IMR-90 (cell line): ENCODE results near the gene PPP1R14B. TPM values are rescaled to one million over a fixed set of nuclear protein-coding genes. Genes with fewer than 3 reads are reported as not detected.

Experiments used
- ATAC-seq: fragments of 200-7000 bp; cut with Tn5 transposase; 2 replicates; pipeline ENCODE4 v1.9.1; 2020; ENCODE audit warnings: low read depth, mild to moderate bottlenecking, moderate library complexity
- BruUV-seq: library from RNA; stranded (reverse); fragments of 400-500 nt; replicated peaks from 2 replicates; lab custom pipeline; 2021; lab: Mats Ljungman, UMichigan
- CTCF ChIA-PET: fragments of 300-600 bp; formaldehyde crosslinking; extraction: SDS; loops from one replicate; lab custom pipeline; 2021; ENCODE audit warnings: antibody characterized with exemption; lab: Yijun Ruan, JAX
- POLR2A ChIA-PET: fragments of 300-600 bp; sonication (Branson Sonifier 250); formaldehyde crosslinking; loops from one replicate; lab custom pipeline; 2022; ENCODE audit warnings: antibody characterized with exemption; ENCODE audit not compliant: unreplicated experiment; lab: Charles Lee
- DNase-seq: peaks from one replicate; pipeline ENCODE4 v3.0.0; 2013
- H2AFZ ChIP-seq: replicated peaks from 2 replicates; pipeline ENCODE3; 2013; ENCODE audit warnings: low read length, mild to moderate bottlenecking; ENCODE audit not compliant: poor library complexity
- H2AK5ac ChIP-seq: 2 replicates; pipeline ENCODE4 v1.6.1; 2013; ENCODE audit warnings: low read depth, low read length, inconsistent platforms
- H2AK9ac ChIP-seq: replicated peaks from 2 replicates; pipeline ENCODE3; 2013; ENCODE audit warnings: mild to moderate bottlenecking, low read depth, low read length, moderate library complexity; ENCODE audit not compliant: poor library complexity
- H2BK120ac ChIP-seq: 2 replicates; pipeline ENCODE4 v1.6.1; 2013; ENCODE audit warnings: low read depth, low read length, inconsistent platforms
- H2BK15ac ChIP-seq: 3 replicates; pipeline ENCODE4 v1.6.1; 2013; ENCODE audit warnings: low read depth, low read length, inconsistent platforms
- H2BK20ac ChIP-seq: 2 replicates; pipeline ENCODE4 v1.6.1; 2013; ENCODE audit warnings: low read depth, mild to moderate bottlenecking, inconsistent platforms, low read length, moderate library complexity
- H2BK5ac ChIP-seq: 2 replicates; pipeline ENCODE4 v1.6.1; 2013; ENCODE audit warnings: mild to moderate bottlenecking, low read depth, low read length, inconsistent platforms; ENCODE audit not compliant: poor library complexity, severe bottlenecking
- H3K14ac ChIP-seq: replicated peaks from 2 replicates; pipeline ENCODE4 v1.6.1; 2013; ENCODE audit warnings: low read depth, low read length, inconsistent platforms
- H3K18ac ChIP-seq: 2 replicates; pipeline ENCODE4 v1.6.1; 2013; ENCODE audit warnings: low read depth, low read length, control low read depth
- H3K23ac ChIP-seq: 2 replicates; pipeline ENCODE4 v1.6.1; 2013; ENCODE audit warnings: low read depth, low read length, inconsistent platforms
- H3K27ac ChIP-seq: 2 replicates; pipeline ENCODE4 v1.5.1; 2013; ENCODE audit warnings: mild to moderate bottlenecking, control low read depth, low read length; ENCODE audit not compliant: insufficient read depth
- H3K27me3 ChIP-seq: 2 replicates; pipeline ENCODE4 v1.6.1; 2013; ENCODE audit warnings: low read length; ENCODE audit not compliant: control insufficient read depth, insufficient read depth
- H3K36me3 ChIP-seq: 2 replicates; pipeline ENCODE4 v1.6.1; 2013; ENCODE audit warnings: low read length, mixed read lengths; ENCODE audit not compliant: control insufficient read depth, insufficient read depth
- H3K4ac ChIP-seq: 2 replicates; pipeline ENCODE4 v1.6.1; 2013; ENCODE audit warnings: low read depth, low read length, inconsistent platforms
- H3K4me1 ChIP-seq: 2 replicates; pipeline ENCODE4 v1.6.1; 2013; ENCODE audit warnings: low read length, mixed read lengths; ENCODE audit not compliant: control insufficient read depth, insufficient read depth
- H3K4me2 ChIP-seq: 2 replicates; pipeline ENCODE4 v1.6.1; 2013; ENCODE audit warnings: low read depth, mild to moderate bottlenecking, control low read depth, low read length, moderate library complexity
- H3K4me3 ChIP-seq: 2 replicates; pipeline ENCODE4 v1.5.1; 2013; ENCODE audit warnings: low read depth, mild to moderate bottlenecking, control low read depth, low read length, moderate library complexity; ENCODE audit not compliant: insufficient read depth
- H3K56ac ChIP-seq: 2 replicates; pipeline ENCODE4 v1.6.1; 2013; ENCODE audit warnings: low read length, inconsistent platforms; ENCODE audit not compliant: insufficient read depth; ENCODE audit errors: extremely low read depth
- H3K79me1 ChIP-seq, 2 experiments: 2 replicates each; pipeline ENCODE4 v1.6.1; 2013; ENCODE audit warnings: low read length in 2 of 2, inconsistent platforms in 1 of 2, low read depth in 1 of 2
- H3K9ac ChIP-seq: 2 replicates; pipeline ENCODE4 v1.6.1; 2013; ENCODE audit warnings: low read depth, low read length, control low read depth
- H3K9me1 ChIP-seq: 2 replicates; pipeline ENCODE4 v1.6.1; 2013; ENCODE audit warnings: low read length, inconsistent platforms; ENCODE audit not compliant: insufficient read depth
- H3K9me3 ChIP-seq: 2 replicates; pipeline ENCODE4 v1.6.1; 2013; ENCODE audit warnings: low read length; ENCODE audit not compliant: control insufficient read depth, insufficient read depth
- H4K20me1 ChIP-seq: 2 replicates; pipeline ENCODE4 v1.6.1; 2013; ENCODE audit warnings: low read length, inconsistent platforms; ENCODE audit not compliant: insufficient read depth
- H4K5ac ChIP-seq: 2 replicates; pipeline ENCODE4 v1.6.1; 2013; ENCODE audit warnings: mild to moderate bottlenecking, low read depth, low read length, control low read depth
- H4K8ac ChIP-seq, 2 experiments: 2 replicates each; pipeline ENCODE4 v1.6.1; 2013; ENCODE audit warnings: low read depth in 2 of 2, low read length in 2 of 2, control low read depth in 1 of 2, inconsistent platforms in 1 of 2
- H4K91ac ChIP-seq: 2 replicates; pipeline ENCODE4 v1.6.1; 2013; ENCODE audit warnings: low read depth, low read length, inconsistent platforms; ENCODE audit not compliant: insufficient read depth
- BHLHE40 ChIP-seq: fragments of 150-350 bp; IDR thresholded peaks from 2 replicates; pipeline ENCODE4 v1.6.1; 2016; ENCODE audit warnings: mild to moderate bottlenecking, low read depth, low read length
- CEBPB ChIP-seq: IDR thresholded peaks from 2 replicates; pipeline ENCODE4 v1.6.1; 2012; ENCODE audit warnings: low read depth, low read length, improper control_type of control experiment
- RAD21 ChIP-seq: IDR thresholded peaks from 2 replicates; pipeline ENCODE4 v1.6.1; 2012; ENCODE audit warnings: low read length, improper control_type of control experiment
- WGBS, 2 experiments: methylation state at CpG; one replicate each; pipeline versions ENCODE4 v1.1.5 to v1.1.7; 2013; ENCODE audit warnings: missing lambda C conversion rate in 2 of 2; ENCODE audit not compliant: insufficient read length in 1 of 2; ENCODE audit errors: extremely low coverage in 2 of 2; 5-methylcytosine and 5-hydroxymethylcytosine counted together
- dilution Hi-C: fragments of 300-500 bp; cut with HindIII; formaldehyde crosslinking; loops from one replicate; pipeline ENCODE4 v1.14.3; 2018; ENCODE audit warnings: low sequenced_read_pairs; ENCODE audit not compliant: unreplicated experiment
- in situ Hi-C: fragments of 300-500 bp; cut with MboI; formaldehyde crosslinking; loops from 3 replicates; pipeline ENCODE4 v1.14.3; 2019; ENCODE audit warnings: low sequenced_read_pairs, inconsistent platforms, mixed read lengths
- intact Hi-C: fragments of 100-400 bp; cut with micrococcal nuclease; formaldehyde crosslinking; loops from 2 replicates; pipeline ENCODE4 v1.10.0; 2022
- polyA plus RNA-seq, 3 experiments: library from polyadenylated mRNA; depleted of rRNA; stranded (reverse); fragments of >200 nt; gene quantifications; 2 replicates each; pipeline ENCODE4 v1.2.3, GENCODE V29; 2012; ENCODE audit warnings: low replicate concordance in 1 of 3
- total RNA-seq: library from RNA; depleted of rRNA; stranded (reverse); fragments of >200 nt; gene quantifications from 2 replicates; pipeline ENCODE4 v1.2.3, GENCODE V29; 2012

Gene PPP1R14B
- total and polyA plus RNA-seq, 2 of the 4 experiments (the other 2 are of a cell fraction), result 176 to 257 TPM

DNA sequence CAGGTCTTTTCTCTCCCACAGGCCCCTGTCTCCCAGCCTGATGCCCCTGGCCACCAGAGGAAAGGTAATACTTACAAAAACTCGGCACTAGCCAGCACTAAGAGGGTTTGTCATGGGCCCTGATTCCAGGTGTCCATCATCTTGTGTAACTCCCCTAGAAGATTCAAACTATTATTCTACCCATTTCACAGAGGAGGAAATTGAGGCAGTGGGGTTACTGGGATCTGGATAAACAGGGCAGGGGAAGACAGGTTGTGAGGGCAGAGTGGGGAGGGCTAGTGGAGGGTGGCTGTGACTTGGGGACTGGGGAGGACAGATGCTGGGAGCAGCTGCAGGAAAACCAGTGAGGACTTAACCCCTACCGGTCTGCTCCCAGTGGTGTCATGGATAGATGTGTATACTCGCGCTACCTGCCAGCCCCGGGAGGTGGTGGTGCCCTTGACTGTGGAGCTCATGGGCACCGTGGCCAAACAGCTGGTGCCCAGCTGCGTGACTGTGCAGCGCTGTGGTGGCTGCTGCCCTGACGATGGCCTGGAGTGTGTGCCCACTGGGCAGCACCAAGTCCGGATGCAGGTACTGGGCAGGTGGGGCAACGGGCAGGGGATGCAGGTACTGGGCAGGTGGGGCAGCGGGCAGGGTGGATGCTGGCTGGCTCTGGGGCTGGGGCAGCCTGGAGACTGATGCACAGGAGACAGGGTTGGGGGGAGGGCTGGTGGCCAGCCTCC is 11.1 kb downstream of the PPP1R14B start:
- Histone ChIP-seq H2BK5ac (no peak overlapping the region), H2BK120ac (0 out of 2 replicates have a peak overlapping the region, but pooled peaks have one; percentile 32), H3K4ac (peak overlapping the region; percentile 47; the same call in 1 of the 2 replicates), H3K23ac (peak overlapping the region; percentile 75; the same call in 1 of the 2 replicates), H3K27ac (no peak overlapping the region; the same call in 1 of the 2 replicates), H4K8ac (peak overlapping the region in 1 of 2 experiments; percentile 63; a peak in 1 of 4 replicates), H3K4me2 (peak overlapping the region; percentile 75), H3K27me3 (no peaks in the 10 kb centered on the region), H3K9ac (peak overlapping the region; percentile 81), H2AK9ac (peak overlapping the region; percentile 99), H3K9me3 (no peaks in the 10 kb centered on the region), H2AK5ac (peak overlapping the region; percentile 69; the same call in 1 of the 2 replicates), H3K4me3 (peak overlapping the region; percentile 76), H3K79me1 (peaks cover 25 to 54% of the 10 kb centered on the region in 2 experiments), H3K9me1 (peaks cover 9% of the 10 kb centered on the region; the same call in 1 of the 2 replicates), H3K14ac (peak overlapping the region; percentile 56; the same call in 1 of the 2 replicates), H3K18ac (no peak overlapping the region), H3K56ac (no peak overlapping the region), H2BK20ac (no peak overlapping the region), H4K5ac (no peak overlapping the region), H2BK15ac (no peak overlapping the region), H3K4me1 (peaks cover 13% of the 10 kb centered on the region), H2AFZ (peak overlapping the region; percentile 91), H3K36me3 (peaks cover 19% of the 10 kb centered on the region), H4K20me1 (no peaks in the 10 kb centered on the region), H4K91ac (no peak overlapping the region)
- 95% methylated on average over 7 of the region's 12 CpGs; no CpG with 5 or more reads in 1 of the 2 experiments for WGBS, 2 experiments
- ChIA-PET CTCF (no interaction called here), POLR2A (no interaction called here)
- ATAC-seq (no peak), DNase-seq (no peak)
- BruUV-seq, result no TSS peak
- no peak for TF ChIP-seq CEBPB
- TF ChIP-seq BHLHE40, result no peak
- no peak for TF ChIP-seq RAD21
- in situ Hi-C loops, result no loop called here
- intact Hi-C loops, result no loop called here
- dilution Hi-C loops, result no loop called here
